Measurements from ENCODE around the gene ATG9A.

DNA sequence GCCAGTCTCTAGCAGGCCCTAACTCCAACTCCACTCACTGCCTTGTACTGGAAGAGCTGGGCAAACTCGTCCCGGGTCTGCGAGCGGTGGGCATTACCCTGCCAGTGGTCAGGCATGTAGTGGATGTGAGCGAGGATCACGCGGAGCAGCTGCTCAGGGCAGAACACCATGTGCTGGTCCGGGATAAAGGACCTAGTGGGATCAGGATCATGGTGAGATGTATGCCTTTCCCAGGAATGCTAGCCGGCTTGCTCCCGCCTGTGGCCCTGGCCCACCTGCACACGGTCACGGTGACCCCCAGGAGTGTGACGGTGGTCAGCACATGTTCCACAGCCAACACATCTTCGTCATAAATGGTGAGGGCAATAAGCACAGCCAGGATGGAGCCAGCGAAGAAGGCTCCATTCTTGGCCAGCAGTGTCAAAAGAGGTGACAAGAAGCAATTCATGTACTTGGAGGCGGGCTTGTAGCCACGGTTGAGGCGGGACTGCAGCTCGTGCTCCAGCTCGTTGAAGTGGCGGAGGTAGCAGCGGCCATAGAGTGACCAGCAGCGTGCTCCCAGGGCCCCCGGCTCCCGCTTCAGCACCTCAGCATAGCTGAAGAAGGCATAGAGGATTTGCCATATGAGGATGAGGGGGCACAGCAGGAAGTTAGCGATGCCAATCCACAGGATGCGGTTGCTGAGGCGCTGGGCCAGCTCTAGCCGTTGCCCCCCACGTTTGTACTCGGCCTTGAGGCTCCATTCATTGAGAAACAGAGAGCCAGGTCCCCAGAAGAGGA lies 5.4 kb downstream of the ATG9A start:
- TF ChIP-seq, protein P1, sequence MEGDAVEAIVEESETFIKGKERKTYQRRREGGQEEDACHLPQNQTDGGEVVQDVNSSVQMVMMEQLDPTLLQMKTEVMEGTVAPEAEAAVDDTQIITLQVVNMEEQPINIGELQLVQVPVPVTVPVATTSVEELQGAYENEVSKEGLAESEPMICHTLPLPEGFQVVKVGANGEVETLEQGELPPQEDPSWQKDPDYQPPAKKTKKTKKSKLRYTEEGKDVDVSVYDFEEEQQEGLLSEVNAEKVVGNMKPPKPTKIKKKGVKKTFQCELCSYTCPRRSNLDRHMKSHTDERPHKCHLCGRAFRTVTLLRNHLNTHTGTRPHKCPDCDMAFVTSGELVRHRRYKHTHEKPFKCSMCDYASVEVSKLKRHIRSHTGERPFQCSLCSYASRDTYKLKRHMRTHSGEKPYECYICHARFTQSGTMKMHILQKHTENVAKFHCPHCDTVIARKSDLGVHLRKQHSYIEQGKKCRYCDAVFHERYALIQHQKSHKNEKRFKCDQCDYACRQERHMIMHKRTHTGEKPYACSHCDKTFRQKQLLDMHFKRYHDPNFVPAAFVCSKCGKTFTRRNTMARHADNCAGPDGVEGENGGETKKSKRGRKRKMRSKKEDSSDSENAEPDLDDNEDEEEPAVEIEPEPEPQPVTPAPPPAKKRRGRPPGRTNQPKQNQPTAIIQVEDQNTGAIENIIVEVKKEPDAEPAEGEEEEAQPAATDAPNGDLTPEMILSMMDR (IDR thresholded peaks at IDR 0.05) = no peak
- no peak for TF ChIP-seq POLR2AphosphoS5 (IDR thresholded peaks at IDR 0.05)
